GM12878 (cell line): ENCODE measurements around the gene ISG20. TPM values are rescaled to one million over a fixed set of nuclear protein-coding genes. Genes with fewer than 3 reads are reported as not detected.

ENCODE experiments used
- ATAC-seq: fragments of 200-7000 bp; cut with Tn5 transposase; 3 replicates; pipeline ENCODE4 v1.9.1; 2020; ENCODE audit warnings: mild to moderate bottlenecking, moderate library complexity
- BruUV-seq: library from RNA; stranded (reverse); fragments of 400-500 nt; replicated peaks from 2 replicates; lab custom pipeline; 2021; lab: Mats Ljungman, UMichigan
- CTCF ChIA-PET: fragments of 300-600 bp; sonication (Branson Sonifier 250); formaldehyde crosslinking; extraction: SDS; loops from one replicate; lab custom pipeline; 2021; ENCODE audit warnings: inconsistent platforms; lab: Yijun Ruan, JAX
- POLR2A ChIA-PET: fragments of 350-600 bp; formaldehyde crosslinking; extraction: SDS; loops from one replicate; lab custom pipeline; 2021; ENCODE audit warnings: inconsistent platforms; lab: Charles Lee
- RAD21 ChIA-PET: fragments of 300-600 bp; sonication (Branson Sonifier 250); formaldehyde crosslinking; loops from one replicate; lab custom pipeline; 2023; ENCODE audit warnings: antibody characterized with exemption; ENCODE audit not compliant: unreplicated experiment; lab: Charles Lee
- SMC1A ChIA-PET: fragments of 300-600 bp; sonication (Branson Sonifier 250); formaldehyde crosslinking; loops from one replicate; lab custom pipeline; 2023; ENCODE audit not compliant: unreplicated experiment, uncharacterized antibody; lab: Charles Lee
- DNase-seq: peaks from one replicate; pipeline ENCODE4 v3.0.0-alpha.2; 2011; ENCODE audit warnings: low read depth, low spot score
- FAIRE-seq: peaks from 3 replicates; lab custom pipeline; 2011; peaks lifted over from hg19 to GRCh38; lab: Jason Lieb, UNC
- H2AFZ ChIP-seq: 2 replicates; pipeline ENCODE4 v1.6.0; 2011; ENCODE audit warnings: low read depth, low read length, control low read depth; ENCODE audit not compliant: control insufficient read depth
- H3K27ac ChIP-seq: 2 replicates; pipeline ENCODE4 v1.5.1; 2011; ENCODE audit warnings: control low read depth; ENCODE audit not compliant: control insufficient read depth, insufficient read depth
- H3K27me3 ChIP-seq, 2 experiments: replicated peaks in 1 of 2; 2 replicates each; pipeline versions ENCODE4 v1.6.0 to v1.6.1; 2011; ENCODE audit warnings: low read length in 1 of 2; ENCODE audit not compliant: control insufficient read depth in 2 of 2, insufficient read depth in 2 of 2
- H3K36me3 ChIP-seq, 2 experiments: 2 replicates each; pipeline ENCODE4 v1.5.1; 2011; ENCODE audit warnings: low read length in 1 of 2; ENCODE audit not compliant: control insufficient read depth in 2 of 2, insufficient read depth in 2 of 2
- H3K4me1 ChIP-seq: 2 replicates; pipeline ENCODE4 v1.6.1; 2011; ENCODE audit warnings: mild to moderate bottlenecking, low read length, moderate library complexity, mixed read lengths; ENCODE audit not compliant: control insufficient read depth, insufficient read depth
- H3K4me2 ChIP-seq: 2 replicates; pipeline ENCODE4 v1.6.0; 2011; ENCODE audit warnings: control low read depth; ENCODE audit not compliant: control insufficient read depth, insufficient read depth
- H3K4me3 ChIP-seq: fragments of 200-600 bp; sonication (generic); 2 replicates; pipeline ENCODE4 v1.5.1; 2016
- H3K79me2 ChIP-seq: 2 replicates; pipeline ENCODE4 v1.6.0; 2011; ENCODE audit warnings: low read length; ENCODE audit not compliant: control insufficient read depth, insufficient read depth
- H3K9ac ChIP-seq: 2 replicates; pipeline ENCODE4 v1.8.0; 2011; ENCODE audit warnings: low read length, control low read depth, mixed read lengths; ENCODE audit not compliant: control insufficient read depth, insufficient read depth
- H3K9me3 ChIP-seq: replicated peaks from 3 replicates; pipeline ENCODE4 v1.5.1; 2011; ENCODE audit warnings: mild to moderate bottlenecking, low read length; ENCODE audit not compliant: control insufficient read depth, insufficient read depth
- H4K20me1 ChIP-seq: 2 replicates; pipeline ENCODE4 v1.6.0; 2011; ENCODE audit not compliant: control insufficient read depth, insufficient read depth
- BACH1 ChIP-seq: fragments of 450-650 bp; IDR thresholded peaks from 2 replicates; pipeline ENCODE4 v1.6.1; 2017; ENCODE audit warnings: mild to moderate bottlenecking, borderline replicate concordance
- BCL3 ChIP-seq: IDR thresholded peaks from 2 replicates; pipeline ENCODE4 v1.6.1; 2011; ENCODE audit warnings: borderline replicate concordance, low read depth, mild to moderate bottlenecking, moderate library complexity, low read length; ENCODE audit not compliant: insufficient read depth, poor library complexity, severe bottlenecking
- CBX5 ChIP-seq: sonication (generic); IDR thresholded peaks from 2 replicates; pipeline ENCODE4 v1.6.1; 2016; ENCODE audit warnings: low read depth, moderate library complexity, mild to moderate bottlenecking, inconsistent platforms
- IKZF1 ChIP-seq: fragments of 450-650 bp; conservative IDR thresholded peaks from 2 replicates; pipeline ENCODE4 v1.6.1; 2017; ENCODE audit warnings: antibody characterized with exemption, mild to moderate bottlenecking
- IKZF2 ChIP-seq, 2 experiments: fragments of 450-650 bp; IDR thresholded peaks; 2 replicates each; pipeline ENCODE4 v1.6.1; 2017; ENCODE audit warnings: mild to moderate bottlenecking in 2 of 2, moderate library complexity in 2 of 2
- IRF4 ChIP-seq: IDR thresholded peaks from 2 replicates; pipeline ENCODE4 v1.6.1; 2011; ENCODE audit warnings: low read depth, low read length
- MTA2 ChIP-seq: fragments of 450-650 bp; IDR thresholded peaks from 2 replicates; pipeline ENCODE4 v1.6.1; 2016; ENCODE audit warnings: low read depth, mild to moderate bottlenecking, moderate library complexity
- POU2F2 ChIP-seq: IDR thresholded peaks from 3 replicates; pipeline ENCODE4 v1.6.1; 2011; ENCODE audit warnings: low read depth, mild to moderate bottlenecking, low read length, borderline replicate concordance
- RUNX3 ChIP-seq: IDR thresholded peaks from 2 replicates; pipeline ENCODE4 v1.6.1; 2012; ENCODE audit warnings: low read length, inconsistent platforms
- TBL1XR1 ChIP-seq: IDR thresholded peaks from 2 replicates; pipeline ENCODE4 v1.6.1; 2012; ENCODE audit warnings: low read depth, low read length, improper control_type of control experiment
- WGBS: methylation state at CpG from one replicate; pipeline ENCODE4 v1.1.6; 2016; ENCODE audit warnings: low lambda C conversion rate; ENCODE audit not compliant: insufficient replicate concordance, insufficient coverage; ENCODE audit errors: missing lambda C conversion rate; 5-methylcytosine and 5-hydroxymethylcytosine counted together
- in situ Hi-C: fragments of 300-500 bp; cut with MboI; formaldehyde crosslinking; loops from 9 replicates; pipeline ENCODE4 v1.14.3; 2018; ENCODE audit warnings: mixed read lengths
- intact Hi-C: fragments of 100-400 bp; cut with micrococcal nuclease; formaldehyde crosslinking; loops from one replicate; pipeline ENCODE4 v1.14.2; 2022; ENCODE audit not compliant: unreplicated experiment
- polyA plus RNA-seq, 11 experiments: library from polyadenylated mRNA; depleted of rRNA in 4 of 11; unstranded in 6 of 11; stranded (reverse) in 5 of 11; fragments of >200 nt; fragmentation: Nextera tagmentation in 4 of 11; fragmentation: Illumina TruSeq in 1 of 11; extraction: Ambion mirVana in 4 of 11; extraction: Trizol in 1 of 11; gene quantifications; 1 replicate in 1 of 11; 2 replicates in 10 of 11; pipeline versions ENCODE4 v1.2.1 to v1.2.3, GENCODE V29; 2011 to 2016; ENCODE audit warnings: inconsistent platforms in 2 of 11, missing spikeins in 2 of 11, low read depth in 1 of 11
- total RNA-seq, 4 experiments: library from RNA; depleted of rRNA in 3 of 4; stranded (reverse); fragments of >200 nt in 3 of 4; fragmentation: Illumina TruSeq in 1 of 4; extraction: Trizol in 1 of 4; gene quantifications; 2 replicates each; pipeline versions ENCODE4 v1.2.1 to v1.2.3, GENCODE V29; 2013 to 2021

The ISG20 gene
- total and polyA plus RNA-seq, 10 of the 15 experiments (the other 5 are each of a cell fraction or from before 2014, with no cell fraction given): 23.4 to 210 (median 85.9) TPM

DNA sequence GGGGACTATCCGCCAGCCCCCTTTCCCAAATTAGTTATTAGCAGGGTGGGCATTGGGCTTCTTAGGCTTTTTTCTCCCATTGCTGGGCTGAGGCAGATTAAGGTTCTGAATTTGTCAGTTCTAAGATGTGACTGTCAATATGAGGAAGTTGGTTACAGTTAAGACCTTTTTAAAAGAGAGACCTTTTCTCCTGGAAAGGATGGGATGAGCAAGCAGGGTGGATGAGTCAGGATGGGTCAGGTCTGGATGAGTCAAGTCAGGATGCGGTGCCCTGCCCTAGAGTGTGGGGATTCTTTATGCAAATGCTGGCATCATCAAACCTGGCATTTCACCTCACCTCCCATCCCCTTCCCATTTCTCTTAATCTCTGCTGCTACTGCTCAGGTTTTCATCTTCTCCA lies 15.8 kb upstream of the ISG20 start:
- FAIRE-seq: no peak
- peak overlapping the region; percentile 83 for H3K4me3 ChIP-seq
- POLR2A ChIA-PET: interaction anchor here (0.9 kb wide), 1 partner anchor 157 kb away, joined by 3 read pairs; the partner anchor contains the start of gene MRPL46

More for the DNA sequence above, 15.8 kb upstream of the ISG20 start:
- no peaks in the 10 kb centered on the region for H3K9me3 ChIP-seq
- H3K9ac ChIP-seq: peak overlapping the region; percentile 99
- peak overlapping the region; percentile 97 for H3K27ac ChIP-seq
- BruUV-seq: no TSS peak
- DNase-seq (no peak), ATAC-seq (peak; percentile 15)
- H3K27me3 ChIP-seq: no peaks in the 10 kb centered on the region
- H2AFZ ChIP-seq: no peak overlapping the region
- SMC1A ChIA-PET: interaction anchor here (0.7 to 3.6 kb wide), 9 partner anchors 11 to 211 kb away, joined by 3 to 43 read pairs (median 26); partner anchors contain the start of gene ISG20
- in situ Hi-C loops (loop anchor here (5.0 kb wide), 1 partner anchor 146 kb away; no protein-coding TSS in a partner anchor), intact Hi-C loops (loop anchor here (5.0 kb wide), 1 partner anchor 76 kb away; the partner anchor contains the start of gene DET1)
- WGBS: 0% methylated on average over 2 of the region's 2 CpGs
- H3K4me1 ChIP-seq: peaks cover 49% of the 10 kb centered on the region
- peaks cover 70% of the 10 kb centered on the region for H3K79me2 ChIP-seq
- peaks cover 10 to 19% of the 10 kb centered on the region in 2 experiments for H3K36me3 ChIP-seq
- TF ChIP-seq MTA2 (0 out of 2 replicates have a peak, but pooled peaks have one; percentile 23), POU2F2 (peak; percentile 86; the same call in 2 of the 3 replicates), IKZF1 (peak; percentile 35), IRF4 (0 out of 2 replicates have a peak, but pooled peaks have one; percentile 30), IKZF2 (IDR thresholded peaks at IDR 0.05) (peak; percentile 54 to 60; a peak in 3 of 4 replicates), CBX5 (no peak), TBL1XR1 (no peak), RUNX3 (0 out of 2 replicates have a peak, but pooled peaks have one; percentile 11), BACH1 (no peak), BCL3 (peak; percentile 78)
- CTCF ChIA-PET: interaction anchor here (0.7 to 5.4 kb wide), 9 partner anchors 13 to 211 kb away, joined by 3 to 79 read pairs (median 25); no protein-coding TSS in a partner anchor
- RAD21 ChIA-PET: interaction anchor here (2.3 to 3.7 kb wide), 3 partner anchors 13 to 75 kb away, joined by 19 to 40 read pairs (median 29); no protein-coding TSS in a partner anchor
- peaks cover 22% of the 10 kb centered on the region for H4K20me1 ChIP-seq
- H3K4me2 ChIP-seq: peak overlapping the region; percentile 98
